HG03280 (cell line): ENCODE results near the gene CDK15.
A peak's percentile ranks its signal among the peaks of the same experiment; 100 is the strongest.
"Not testable (repeated sequence)": the region's sequence is repeated elsewhere in the genome, so short reads cannot be mapped to it uniquely, and the experiment has no call there.

ENCODE experiments used
- ATAC-seq: cut with Tn5 transposase; IDR thresholded peaks from one replicate; pipeline ENCODE4 v1.9.1; 2021; ENCODE audit warnings: mild to moderate bottlenecking, moderate library complexity; ENCODE audit not compliant: unreplicated experiment

Gene CDK15

GRCh38 chr2:201828220-201828619, 21.9 kb downstream of the CDK15 start:
- ATAC-seq: no peak

- ATAC-seq: no peak
These were observed 24.3 kb downstream of the CDK15 start for GRCh38 chr2:201830666-201831065.

- ATAC-seq: no peak
These were observed 25.1 kb downstream of the CDK15 start for GRCh38 chr2:201831469-201831868.

GRCh38 chr2:201833781-201834180, 27.4 kb downstream of the CDK15 start:
- ATAC-seq: no peak

- ATAC-seq: no peak
These were observed 28.7 kb downstream of the CDK15 start for GRCh38 chr2:201835066-201835465.

GRCh38 chr2:201837391-201837790, 31.1 kb downstream of the CDK15 start:
- ATAC-seq: no peak

- no peak for ATAC-seq
These were observed 31.6 kb downstream of the CDK15 start for GRCh38 chr2:201837824-201838431.

- ATAC-seq: no peak
These were observed 33.4 kb downstream of the CDK15 start for GRCh38 chr2:201839727-201840126.

- ATAC-seq: no peak
These were observed 34.4 kb downstream of the CDK15 start for GRCh38 chr2:201840726-201841125.

- no peak for ATAC-seq
These were observed 36.0 kb downstream of the CDK15 start for GRCh38 chr2:201842131-201842860.

- not testable (repeated sequence) for ATAC-seq
These were observed 38.6 kb downstream of the CDK15 start for GRCh38 chr2:201844922-201845321.

GRCh38 chr2:201847481-201847880, 41.1 kb downstream of the CDK15 start:
- ATAC-seq: no peak

GRCh38 chr2:201852462-201852861, 46.1 kb downstream of the CDK15 start:
- ATAC-seq: no peak

GRCh38 chr2:201852878-201853415, 46.6 kb downstream of the CDK15 start:
- ATAC-seq: no peak

GRCh38 chr2:201854221-201854801, 48.0 kb downstream of the CDK15 start:
- no peak for ATAC-seq

GRCh38 chr2:201854841-201855240, 48.5 kb downstream of the CDK15 start:
- no peak for ATAC-seq

GRCh38 chr2:201855356-201855755, 49.0 kb downstream of the CDK15 start:
- ATAC-seq: no peak

- no peak for ATAC-seq
These were observed 51.0 kb downstream of the CDK15 start for GRCh38 chr2:201857326-201857725.

- no peak for ATAC-seq
These were observed 52.2 kb downstream of the CDK15 start for GRCh38 chr2:201858281-201859184.

GRCh38 chr2:201859949-201860348, 53.6 kb downstream of the CDK15 start:
- no peak for ATAC-seq

- peak; percentile 80 for ATAC-seq
These were observed 54.3 kb downstream of the CDK15 start for GRCh38 chr2:201860636-201861066.
